Activated CD4-positive, alpha-beta T cell treated with anti-CD3 and anti-CD28 coated beads for 36 hours (primary cell): ENCODE measurements around the gene PRKN. TPM values are rescaled to one million over a fixed set of nuclear protein-coding genes. Genes with fewer than 3 reads are reported as not detected.

Source experiments
- ATAC-seq: fragments of 200-7000 bp; cut with Tn5 transposase; one replicate; pipeline ENCODE4 v1.10.0; 2021; ENCODE audit warnings: mild to moderate bottlenecking, moderate library complexity
- CTCF ChIA-PET: fragments of 350-600 bp; sonication (Branson Sonifier 250); formaldehyde crosslinking; loops from one replicate; lab custom pipeline; 2021; ENCODE audit warnings: antibody characterized with exemption; lab: Charles Lee
- POLR2A ChIA-PET: fragments of 350-600 bp; sonication (Branson Sonifier 250); formaldehyde crosslinking; loops from one replicate; lab custom pipeline; 2021; ENCODE audit warnings: antibody characterized with exemption, inconsistent platforms; lab: Charles Lee
- DNase-seq: peaks from one replicate; pipeline ENCODE4 v3.0.0-alpha.2; 2020
- H3K27ac Mint-ChIP-seq: one replicate; pipeline ENCODE4 v1.8.0; 2021; ENCODE audit warnings: mixed read lengths
- H3K27me3 Mint-ChIP-seq: one replicate; pipeline ENCODE4 v1.8.0; 2021; ENCODE audit warnings: mixed read lengths
- H3K36me3 Mint-ChIP-seq: one replicate; pipeline ENCODE4 v1.8.0; 2021; ENCODE audit warnings: low read depth, mixed read lengths
- H3K4me1 Mint-ChIP-seq: one replicate; pipeline ENCODE4 v1.8.0; 2021; ENCODE audit warnings: mixed read lengths
- H3K4me3 Mint-ChIP-seq: one replicate; pipeline ENCODE4 v1.8.0; 2021; ENCODE audit warnings: mild to moderate bottlenecking, moderate library complexity, mixed read lengths
- H3K9me3 Mint-ChIP-seq: one replicate; pipeline ENCODE4 v1.8.0; 2021; ENCODE audit warnings: low read depth, mixed read lengths
- intact Hi-C, 2 experiments: fragments of 100-400 bp; cut with DNase I in 1 of 2; cut with micrococcal nuclease in 1 of 2; formaldehyde crosslinking; loops; one replicate each; pipeline versions ENCODE4 v1.14.2 to v1.15.1; 2022 to 2024; cut with DNase I, micrococcal nuclease
- total RNA-seq, 2 experiments: library from RNA; stranded (reverse); gene quantifications; one replicate each; pipeline ENCODE4 v1.2.3, GENCODE V29; 2021

Gene PRKN
- total RNA-seq, 2 experiments from 2014 or later: 0.56 to 0.87 TPM

GRCh38 chr6:162576016-162576415 lies 151.6 kb downstream of the PRKN start:
- CTCF ChIA-PET: no interaction called here
- no peaks in the 10 kb centered on the region for H3K36me3 Mint-ChIP-seq
- H3K27me3 Mint-ChIP-seq: no peaks in the 10 kb centered on the region
- POLR2A ChIA-PET: no interaction called here
- H3K4me1 Mint-ChIP-seq: no peaks in the 10 kb centered on the region
- intact Hi-C loops: no loop called here
- H3K4me3 Mint-ChIP-seq: no peak overlapping the region
- DNase-seq (no peak), ATAC-seq (no peak)
- no peaks in the 10 kb centered on the region for H3K9me3 Mint-ChIP-seq
- H3K27ac Mint-ChIP-seq: no peak overlapping the region

GRCh38 chr6:162572240-162572639 lies 155.3 kb downstream of the PRKN start:
- no peak overlapping the region for H3K27ac Mint-ChIP-seq
- no peaks in the 10 kb centered on the region for H3K4me1 Mint-ChIP-seq
- ATAC-seq: no peak

DNA sequence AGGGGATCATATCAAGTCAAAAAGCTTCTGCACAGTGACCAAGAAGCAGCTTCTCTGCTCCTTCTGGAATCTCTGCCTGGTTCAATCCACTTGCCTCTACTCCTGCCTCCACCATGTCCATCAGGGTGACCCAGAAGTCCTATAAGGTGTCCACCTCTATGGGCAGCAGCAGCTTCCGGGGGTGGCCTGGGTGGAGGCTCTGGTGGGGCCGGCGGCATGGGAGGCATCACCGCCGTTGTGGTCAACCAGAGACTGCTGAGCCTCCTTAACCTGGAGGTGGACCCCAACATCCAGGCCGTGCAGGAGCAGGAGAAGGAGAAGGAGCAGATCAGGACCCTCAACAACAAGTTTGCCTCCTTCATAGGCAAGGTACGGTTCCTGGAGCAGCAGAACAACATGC lies 159.3 kb downstream of the PRKN start:
- Mint-ChIP-seq H3K27me3 (no peaks in the 10 kb centered on the region), H3K36me3 (peaks cover 19% of the 10 kb centered on the region)

More at GRCh38 chr6:162572240-162572639, 155.3 kb downstream of the PRKN start:
- H3K9me3 Mint-ChIP-seq: peaks cover 7% of the 10 kb centered on the region
- intact Hi-C loops: no loop called here
- CTCF ChIA-PET: no interaction called here
- peaks cover 6% of the 10 kb centered on the region for H3K36me3 Mint-ChIP-seq
- POLR2A ChIA-PET: no interaction called here
- H3K27me3 Mint-ChIP-seq: no peaks in the 10 kb centered on the region
- DNase-seq: no peak
- H3K4me3 Mint-ChIP-seq: no peak overlapping the region

GRCh38 chr6:162562041-162562440 lies 165.5 kb downstream of the PRKN start:
- no peak overlapping the region for H3K4me3 Mint-ChIP-seq
- H3K4me1 Mint-ChIP-seq: no peaks in the 10 kb centered on the region
- no peak overlapping the region for H3K27ac Mint-ChIP-seq

More for the DNA sequence above, 159.3 kb downstream of the PRKN start:
- H3K9me3 Mint-ChIP-seq: peaks cover 35% of the 10 kb centered on the region
- H3K27ac Mint-ChIP-seq: no peak overlapping the region
- no peak for ATAC-seq
- intact Hi-C loops: no loop called here
- H3K4me1 Mint-ChIP-seq: no peaks in the 10 kb centered on the region
- no peak overlapping the region for H3K4me3 Mint-ChIP-seq
- POLR2A ChIA-PET: no interaction called here
- DNase-seq: no peak
- CTCF ChIA-PET: no interaction called here

DNA sequence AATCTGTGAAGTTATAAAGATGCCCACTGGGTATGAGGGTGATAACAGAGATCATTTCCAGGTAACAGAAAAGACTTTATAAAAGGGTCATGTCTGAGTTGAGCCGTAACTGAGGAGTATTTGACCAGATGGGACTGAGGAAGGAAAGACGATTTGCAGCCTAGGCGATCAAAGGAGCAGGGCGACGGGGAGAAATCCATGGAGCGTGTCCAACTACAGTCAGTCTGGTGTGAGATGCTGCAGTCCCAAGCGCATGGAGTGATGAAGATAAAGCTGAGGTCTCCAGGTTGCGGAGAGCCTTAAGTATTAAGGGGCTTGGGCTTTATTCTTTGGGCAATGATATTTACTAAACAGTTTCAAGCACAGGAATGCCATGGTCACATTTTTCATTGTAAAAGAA lies 166.7 kb downstream of the PRKN start:
- Mint-ChIP-seq H3K36me3 (peaks cover 11% of the 10 kb centered on the region), H3K27ac (no peak overlapping the region), H3K9me3 (peaks cover 18% of the 10 kb centered on the region), H3K27me3 (no peaks in the 10 kb centered on the region), H3K4me1 (no peaks in the 10 kb centered on the region), H3K4me3 (no peak overlapping the region)
- ChIA-PET POLR2A (no interaction called here), CTCF (no interaction called here)
- DNase-seq (no peak), ATAC-seq (no peak)
- intact Hi-C loops: no loop called here

More at GRCh38 chr6:162562041-162562440, 165.5 kb downstream of the PRKN start:
- ATAC-seq (no peak), DNase-seq (no peak)
- Mint-ChIP-seq H3K9me3 (peaks cover 27% of the 10 kb centered on the region), H3K27me3 (no peaks in the 10 kb centered on the region), H3K36me3 (peaks cover 15% of the 10 kb centered on the region)
- CTCF ChIA-PET: no interaction called here
- intact Hi-C loops: no loop called here
- POLR2A ChIA-PET: no interaction called here

DNA sequence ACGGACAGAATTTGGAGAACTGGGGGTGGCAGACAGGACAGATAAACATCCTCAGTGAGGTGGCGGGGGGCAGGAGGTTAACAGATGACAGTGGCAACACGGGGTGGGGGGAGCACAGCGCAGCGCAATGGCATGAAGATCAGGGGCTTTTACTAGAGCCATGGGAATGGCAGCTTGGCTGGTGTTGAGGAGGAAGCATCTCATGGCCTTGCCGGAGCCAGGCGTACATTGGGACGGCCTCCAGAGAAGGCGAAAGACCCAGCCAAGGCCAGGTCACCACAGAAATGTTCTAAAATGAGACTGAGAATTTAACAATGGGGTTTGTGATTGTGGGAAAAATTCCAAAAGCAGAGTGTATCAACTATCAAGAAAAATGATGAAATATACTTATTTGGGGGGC lies 173.0 kb downstream of the PRKN start:
- DNase-seq (no peak), ATAC-seq (no peak)
- POLR2A ChIA-PET: no interaction called here
- CTCF ChIA-PET: no interaction called here
- no peaks in the 10 kb centered on the region for H3K27me3 Mint-ChIP-seq
- peaks cover 12% of the 10 kb centered on the region for H3K36me3 Mint-ChIP-seq
- peaks cover 6% of the 10 kb centered on the region for H3K9me3 Mint-ChIP-seq
- H3K4me1 Mint-ChIP-seq: no peaks in the 10 kb centered on the region
- H3K4me3 Mint-ChIP-seq: no peak overlapping the region
- intact Hi-C loops: no loop called here
- H3K27ac Mint-ChIP-seq: no peak overlapping the region

DNA sequence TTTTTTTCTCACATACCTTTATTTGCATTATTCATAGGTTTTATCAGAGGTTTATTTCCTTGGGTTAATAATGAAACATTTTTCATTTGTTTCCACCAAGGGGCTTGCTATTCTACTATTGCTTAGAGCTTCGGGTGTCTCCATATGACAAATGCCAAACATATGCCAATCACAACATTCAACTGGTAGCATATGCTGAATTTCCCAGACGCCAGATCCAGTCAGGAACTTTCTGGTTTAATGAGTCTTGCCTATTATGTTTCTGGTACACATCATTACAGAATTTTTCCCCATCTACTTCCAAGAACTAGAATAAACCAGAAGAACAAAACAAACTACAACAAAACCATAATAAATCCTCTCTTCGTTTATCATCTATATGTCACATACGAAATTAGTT lies 180.7 kb downstream of the PRKN start:
- DNase-seq: no peak
- Mint-ChIP-seq H3K27ac (no peak overlapping the region), H3K27me3 (no peaks in the 10 kb centered on the region), H3K36me3 (peaks cover 6% of the 10 kb centered on the region), H3K9me3 (peaks cover 3% of the 10 kb centered on the region), H3K4me3 (no peak overlapping the region), H3K4me1 (no peaks in the 10 kb centered on the region)
- POLR2A ChIA-PET: no interaction called here
- CTCF ChIA-PET: no interaction called here
- intact Hi-C loops: no loop called here
- no peak for ATAC-seq

DNA sequence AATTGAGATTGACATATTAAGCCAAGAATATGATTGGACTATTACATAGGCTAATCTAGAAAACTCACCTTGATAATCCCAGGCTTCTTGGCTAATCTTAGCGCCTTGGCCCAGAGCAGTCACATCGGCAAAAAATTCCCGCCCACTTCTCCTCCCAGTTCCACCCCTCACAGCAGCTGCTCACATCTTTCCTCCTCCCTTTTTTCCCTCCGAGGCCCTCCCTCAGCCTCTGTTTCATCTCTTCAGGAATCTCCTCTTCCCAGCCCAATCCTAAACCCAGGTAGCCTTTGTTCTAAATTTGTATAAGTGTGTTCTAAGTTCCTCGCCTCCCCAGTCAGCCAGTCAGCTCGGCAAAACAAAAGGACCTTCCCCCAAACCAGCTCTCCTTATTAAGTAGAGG lies 184.3 kb downstream of the PRKN start:
- no peak for DNase-seq
- Mint-ChIP-seq H3K27me3 (no peaks in the 10 kb centered on the region), H3K36me3 (no peaks in the 10 kb centered on the region), H3K9me3 (peaks cover 3% of the 10 kb centered on the region), H3K27ac (no peak overlapping the region), H3K4me3 (no peak overlapping the region), H3K4me1 (no peaks in the 10 kb centered on the region)
- ChIA-PET CTCF (no interaction called here), POLR2A (no interaction called here)
- ATAC-seq: no peak
- intact Hi-C loops: no loop called here

DNA sequence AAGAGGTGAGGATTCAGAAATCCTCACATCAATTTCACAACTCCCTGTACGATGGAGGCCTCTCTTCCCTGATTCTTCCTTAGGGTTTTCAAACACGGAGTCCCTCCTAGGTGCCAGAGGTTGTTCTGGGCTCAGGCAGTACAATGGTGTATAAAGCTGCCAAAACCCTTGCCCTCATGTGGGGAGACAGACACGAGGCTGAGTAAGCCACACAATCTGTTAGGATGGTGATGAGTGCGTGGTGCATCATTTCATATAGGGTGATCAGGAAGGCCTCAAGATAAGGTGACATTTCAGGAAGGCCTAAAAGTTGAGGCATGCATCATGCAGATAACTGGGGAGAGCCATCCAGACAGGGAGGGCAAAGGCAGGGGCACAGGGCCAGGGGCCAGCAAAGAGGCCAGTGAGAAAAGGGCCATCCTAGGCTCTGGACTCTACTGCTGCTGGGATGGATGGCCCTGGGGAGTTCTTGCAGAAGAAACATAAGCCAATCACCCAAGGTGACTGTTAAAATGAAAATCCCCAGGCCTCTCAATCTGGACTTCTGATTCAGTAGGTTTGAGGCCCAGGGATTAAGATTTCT lies 186.5 kb downstream of the PRKN start:
- Mint-ChIP-seq H3K27me3 (no peaks in the 10 kb centered on the region), H3K9me3 (no peaks in the 10 kb centered on the region), H3K27ac (no peak overlapping the region), H3K4me3 (no peak overlapping the region), H3K4me1 (no peaks in the 10 kb centered on the region), H3K36me3 (no peaks in the 10 kb centered on the region)
- ChIA-PET POLR2A (no interaction called here), CTCF (no interaction called here)
- DNase-seq: no peak
- intact Hi-C loops: no loop called here
- ATAC-seq: no peak

GRCh38 chr6:162539321-162539720 lies 188.2 kb downstream of the PRKN start:
- H3K36me3 Mint-ChIP-seq: no peaks in the 10 kb centered on the region
- intact Hi-C loops: no loop called here

GRCh38 chr6:162538643-162539064 lies 188.9 kb downstream of the PRKN start:
- no peaks in the 10 kb centered on the region for H3K36me3 Mint-ChIP-seq
- no peak for ATAC-seq
- no peaks in the 10 kb centered on the region for H3K9me3 Mint-ChIP-seq
- intact Hi-C loops: no loop called here
- no peak for DNase-seq
- ChIA-PET POLR2A (no interaction called here), CTCF (interaction anchor here (0.7 kb wide), 1 partner anchor 21 kb away, joined by 3 read pairs; no protein-coding TSS in a partner anchor)
- no peak overlapping the region for H3K4me3 Mint-ChIP-seq
- H3K27ac Mint-ChIP-seq: no peak overlapping the region
- H3K4me1 Mint-ChIP-seq: no peaks in the 10 kb centered on the region
- no peaks in the 10 kb centered on the region for H3K27me3 Mint-ChIP-seq

More at GRCh38 chr6:162539321-162539720, 188.2 kb downstream of the PRKN start:
- DNase-seq (no peak), ATAC-seq (no peak)
- Mint-ChIP-seq H3K27me3 (no peaks in the 10 kb centered on the region), H3K4me1 (no peaks in the 10 kb centered on the region), H3K9me3 (no peaks in the 10 kb centered on the region), H3K27ac (no peak overlapping the region), H3K4me3 (no peak overlapping the region)
- ChIA-PET POLR2A (no interaction called here), CTCF (interaction anchor here (0.6 kb wide), 1 partner anchor 340 kb away, joined by 3 read pairs; no protein-coding TSS in a partner anchor)

- Mint-ChIP-seq H3K27ac (no peak overlapping the region), H3K36me3 (no peaks in the 10 kb centered on the region), H3K9me3 (no peaks in the 10 kb centered on the region), H3K4me3 (no peak overlapping the region), H3K27me3 (no peaks in the 10 kb centered on the region), H3K4me1 (no peaks in the 10 kb centered on the region)
- ChIA-PET POLR2A (no interaction called here), CTCF (interaction anchor here (0.6 kb wide), 1 partner anchor 20 kb away, joined by 3 read pairs; no protein-coding TSS in a partner anchor)
- DNase-seq (no peak), ATAC-seq (no peak)
- intact Hi-C loops: no loop called here
Measured at GRCh38 chr6:162533009-162533400, 194.6 kb downstream of the PRKN start.
